ENCODE measurements around the gene STK11IP.

The STK11IP gene

DNA sequence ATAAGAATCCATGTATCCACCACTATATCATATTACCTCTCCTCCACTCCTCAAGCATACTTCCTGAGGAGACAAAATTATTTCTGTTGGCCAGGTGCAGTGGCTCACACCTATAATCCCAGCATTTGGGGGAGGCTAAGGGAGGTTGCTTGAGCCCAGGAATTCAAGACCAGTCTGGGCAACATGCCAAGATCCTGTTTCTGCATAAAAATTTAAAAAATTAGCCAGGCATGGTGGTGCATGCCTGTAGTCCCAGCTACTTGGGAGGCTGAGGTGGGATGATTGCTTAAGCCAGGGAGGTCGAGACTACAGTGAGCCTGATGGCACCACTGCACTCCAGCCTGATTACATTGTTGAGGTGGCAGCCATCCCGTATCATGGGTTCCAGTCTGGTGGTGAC is 16.3 kb upstream of the STK11IP start:
- DNase-seq (ENCODE audit: low spot score): no peak

DNA sequence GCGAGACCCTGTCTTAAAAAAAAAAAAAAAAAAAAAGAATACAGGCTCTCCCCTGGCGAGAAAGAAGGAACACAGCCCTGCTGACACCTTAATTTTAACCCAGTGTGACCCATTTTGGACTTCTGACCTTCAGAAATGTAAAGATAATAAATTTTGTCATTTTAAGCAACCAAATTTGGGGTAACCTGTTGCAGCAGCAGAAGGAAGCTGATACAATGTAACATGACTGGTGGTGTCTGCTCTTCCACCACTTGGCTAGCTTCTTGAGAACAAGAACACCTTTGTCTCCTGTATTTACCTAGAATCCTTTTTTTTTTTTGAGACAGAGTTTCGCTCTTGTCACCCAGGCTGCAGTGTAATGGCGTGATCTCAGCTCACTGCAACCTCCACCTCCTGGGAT is 6.6 kb upstream of the STK11IP start:
- DNase-seq (ENCODE audit: low spot score): no peak

DNA sequence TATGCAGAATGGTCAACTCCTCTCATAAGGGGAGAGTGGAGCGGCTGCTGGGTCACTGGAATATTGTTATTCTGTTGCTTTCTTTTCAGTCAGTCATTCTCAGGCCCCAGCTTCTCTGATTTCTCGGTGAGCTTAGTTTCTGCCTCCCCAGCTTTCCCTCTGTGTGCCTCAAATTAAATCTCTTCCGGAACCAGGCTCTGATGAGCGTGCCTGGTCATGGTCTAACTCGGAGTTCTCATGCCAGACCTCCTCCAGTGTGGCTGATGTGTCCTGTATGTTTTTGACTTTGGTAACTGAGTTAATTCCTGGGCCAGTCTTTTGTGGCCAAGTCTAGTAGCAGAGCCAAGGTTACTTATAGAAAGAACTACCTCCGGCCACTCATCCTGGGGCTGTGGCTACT is 4.9 kb upstream of the STK11IP start:
- no peak for DNase-seq (ENCODE audit: low spot score)

DNA sequence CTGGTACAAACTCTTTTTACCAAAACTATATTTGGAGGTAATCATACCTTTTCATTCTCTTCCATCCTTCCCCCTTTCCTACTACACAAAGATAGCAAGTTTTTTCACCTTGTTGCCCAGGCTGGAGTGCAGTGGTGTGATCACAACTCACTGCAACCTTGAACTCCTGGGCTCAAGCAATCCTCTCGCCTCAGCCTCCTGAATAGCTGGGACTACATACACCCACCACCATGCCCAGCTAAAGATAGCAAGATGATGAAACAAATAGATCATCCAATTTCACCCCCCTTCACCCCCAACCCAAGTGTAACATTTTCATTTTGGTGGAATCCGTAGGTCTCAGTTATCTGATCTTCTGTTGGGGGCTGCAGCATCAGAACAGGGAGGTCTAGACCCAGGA is 4.5 kb upstream of the STK11IP start:
- DNase-seq (ENCODE audit: low spot score): no peak

DNA sequence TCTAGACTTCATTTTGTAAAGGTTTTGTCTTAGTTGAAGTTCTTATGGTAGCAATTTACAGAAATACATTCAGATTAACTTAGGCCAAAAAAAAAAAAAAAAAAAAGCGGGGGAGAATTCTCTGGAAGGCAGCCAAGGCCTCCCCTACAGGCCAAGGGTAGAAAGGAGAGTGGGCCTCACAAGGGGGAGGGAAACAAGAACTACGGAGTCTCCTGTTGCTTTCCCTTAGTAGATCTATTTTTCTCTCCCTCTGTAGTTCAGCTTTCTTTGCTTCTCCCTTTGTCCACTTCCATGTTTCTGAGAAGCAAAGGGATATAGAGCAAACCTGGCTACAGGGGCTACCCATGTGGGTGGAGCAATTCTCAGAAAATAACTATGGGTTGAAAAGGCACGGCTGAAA is 2.4 kb upstream of the STK11IP start:
- DNase-seq (ENCODE audit: low spot score): no peak

DNA sequence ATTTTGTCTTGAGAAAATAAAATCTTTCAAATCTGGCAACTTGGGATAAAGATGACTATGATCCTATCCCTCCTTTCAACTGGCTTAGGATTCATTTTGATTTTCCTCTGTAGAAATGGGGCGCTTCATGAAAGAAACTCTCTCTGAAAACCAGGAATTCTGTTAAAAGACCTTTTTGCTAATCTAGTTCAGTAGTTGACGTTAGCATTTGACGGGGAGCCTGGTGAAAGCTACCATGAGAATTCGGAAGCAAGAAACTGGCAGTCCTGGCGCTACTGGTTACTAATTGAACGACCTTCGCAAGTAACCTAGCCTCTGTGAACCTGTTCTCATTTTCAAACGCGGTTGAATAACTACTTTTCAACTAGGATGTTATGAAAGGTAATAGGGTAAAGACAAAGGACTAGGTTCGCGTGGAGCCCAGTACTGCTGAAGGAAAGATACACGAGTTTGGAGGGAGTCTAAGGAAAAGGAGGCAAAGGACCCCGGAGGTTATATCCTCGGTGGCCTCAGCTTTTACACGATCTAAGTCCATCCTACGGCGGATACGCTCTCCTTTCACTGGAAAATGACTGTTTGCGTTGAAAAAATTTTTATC is 604 bp upstream of the STK11IP start:
- no peak for DNase-seq (ENCODE audit: low spot score)

DNA sequence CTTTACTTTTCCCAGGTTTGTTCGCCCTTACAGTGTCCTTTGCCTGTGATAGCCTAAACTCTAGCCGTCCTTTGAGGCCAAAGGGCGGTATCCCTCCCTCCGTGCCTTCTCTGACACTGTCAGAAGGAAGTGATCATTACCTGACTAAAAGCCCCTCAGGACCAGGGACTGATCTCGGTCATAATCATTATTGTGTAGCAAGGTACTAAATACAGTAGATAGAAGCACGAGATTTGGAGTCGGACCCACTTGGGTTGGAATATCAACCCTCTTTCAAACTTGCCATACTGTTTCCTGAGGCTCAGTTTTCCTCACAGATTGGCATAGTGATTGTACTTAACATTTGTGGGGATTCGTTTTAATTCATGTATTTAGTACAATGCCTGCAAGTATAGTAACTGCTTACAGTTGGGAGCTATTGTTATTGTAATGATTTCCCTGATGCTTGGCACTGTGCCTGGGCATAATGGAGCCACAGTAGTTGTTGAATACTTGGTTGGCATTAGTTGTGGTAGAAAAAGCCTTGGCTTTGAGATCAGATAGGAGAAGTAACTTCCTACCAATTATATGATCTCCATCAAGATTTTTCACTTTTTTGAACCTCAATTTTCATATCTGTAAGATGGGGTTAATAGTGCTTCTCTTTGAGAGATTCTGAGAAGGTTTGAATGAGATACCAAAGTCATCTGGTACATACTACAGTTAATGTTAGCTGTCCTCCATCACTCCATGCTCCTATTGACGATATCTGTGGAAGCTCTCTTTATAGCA is 836 bp downstream of the STK11IP start:
- no peak for DNase-seq (ENCODE audit: low spot score)

DNA sequence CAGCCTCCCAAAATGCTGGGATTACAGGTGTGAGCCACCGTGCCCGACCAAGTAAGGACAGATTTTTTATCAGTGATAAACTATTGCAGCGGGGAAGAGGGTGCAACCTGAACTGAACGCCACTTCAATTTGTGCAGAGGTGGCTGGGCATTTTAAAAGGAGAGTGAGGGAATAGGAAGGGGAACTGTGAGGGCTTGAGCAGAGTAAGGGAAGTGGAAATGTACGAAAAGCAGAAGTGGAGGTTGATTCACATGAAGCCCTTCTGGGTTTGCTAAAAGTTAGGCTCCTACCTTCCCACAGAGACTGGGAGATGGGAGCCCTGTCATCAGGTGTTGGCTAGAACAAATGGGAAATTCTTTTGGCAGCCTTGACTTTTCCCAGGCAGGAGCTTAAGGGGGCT is 6.1 kb downstream of the STK11IP start:
- no peak for DNase-seq (ENCODE audit: low spot score)

DNA sequence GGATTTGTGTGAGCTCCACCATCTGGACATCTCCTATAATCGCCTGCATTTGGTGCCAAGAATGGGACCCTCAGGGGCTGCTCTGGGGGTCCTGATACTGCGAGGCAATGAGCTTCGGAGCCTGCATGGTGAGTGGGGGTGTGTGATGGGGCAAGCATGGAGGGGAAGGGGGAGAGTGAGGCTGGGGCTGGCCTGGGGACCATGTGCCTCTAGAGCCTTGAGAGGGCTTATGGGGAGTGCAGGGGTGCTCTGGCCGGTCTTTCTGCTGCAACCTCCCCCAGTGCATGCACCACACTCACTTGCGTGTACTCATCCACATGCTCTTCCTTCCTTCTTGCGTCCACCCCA is 7.9 kb downstream of the STK11IP start:
- DNase-seq (ENCODE audit: low spot score): no peak

DNA sequence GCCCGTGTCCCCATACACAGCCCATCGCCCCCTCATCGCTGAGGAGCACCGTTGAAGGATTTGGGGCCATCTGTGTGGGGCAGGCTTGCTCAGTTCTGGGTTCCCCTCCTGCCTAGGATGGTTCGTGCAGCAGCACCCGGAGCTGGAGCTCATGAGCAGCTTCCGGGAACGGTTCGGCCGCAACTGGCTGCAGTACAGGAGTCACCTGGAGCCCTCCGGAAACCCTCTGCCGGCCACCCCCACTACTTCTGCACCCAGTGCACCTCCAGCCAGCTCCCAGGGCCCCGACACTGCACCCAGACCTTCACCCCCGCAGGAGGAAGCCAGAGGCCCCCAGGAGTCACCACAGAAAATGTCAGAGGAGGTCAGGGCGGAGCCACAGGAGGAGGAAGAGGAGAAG is 10.3 kb downstream of the STK11IP start:
- no peak for DNase-seq (ENCODE audit: low spot score)

DNA sequence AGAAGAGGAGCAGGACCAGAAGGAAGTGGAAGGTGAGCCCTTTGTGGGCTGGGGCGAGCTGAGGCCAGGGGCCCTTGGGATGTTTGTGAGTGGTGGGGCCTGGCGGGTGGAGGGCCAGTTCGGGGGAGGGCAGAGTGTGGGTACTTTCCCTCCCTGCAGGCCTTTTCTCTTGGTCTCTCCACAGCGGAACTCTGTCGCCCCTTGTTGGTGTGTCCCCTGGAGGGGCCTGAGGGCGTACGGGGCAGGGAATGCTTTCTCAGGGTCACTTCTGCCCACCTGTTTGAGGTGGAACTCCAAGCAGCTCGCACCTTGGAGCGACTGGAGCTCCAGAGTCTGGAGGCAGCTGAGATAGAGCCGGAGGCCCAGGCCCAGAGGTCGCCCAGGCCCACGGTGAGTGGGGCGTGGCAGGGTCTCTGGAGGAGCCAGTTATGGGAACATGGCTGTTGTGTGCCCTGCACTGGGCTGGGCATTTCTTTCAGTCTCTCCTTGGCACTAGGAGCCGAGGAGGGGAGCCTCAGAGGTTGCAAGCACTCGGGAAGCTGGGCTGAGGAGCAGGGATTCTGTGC is 10.8 kb downstream of the STK11IP start:
- DNase-seq (ENCODE audit: low spot score): no peak

DNA sequence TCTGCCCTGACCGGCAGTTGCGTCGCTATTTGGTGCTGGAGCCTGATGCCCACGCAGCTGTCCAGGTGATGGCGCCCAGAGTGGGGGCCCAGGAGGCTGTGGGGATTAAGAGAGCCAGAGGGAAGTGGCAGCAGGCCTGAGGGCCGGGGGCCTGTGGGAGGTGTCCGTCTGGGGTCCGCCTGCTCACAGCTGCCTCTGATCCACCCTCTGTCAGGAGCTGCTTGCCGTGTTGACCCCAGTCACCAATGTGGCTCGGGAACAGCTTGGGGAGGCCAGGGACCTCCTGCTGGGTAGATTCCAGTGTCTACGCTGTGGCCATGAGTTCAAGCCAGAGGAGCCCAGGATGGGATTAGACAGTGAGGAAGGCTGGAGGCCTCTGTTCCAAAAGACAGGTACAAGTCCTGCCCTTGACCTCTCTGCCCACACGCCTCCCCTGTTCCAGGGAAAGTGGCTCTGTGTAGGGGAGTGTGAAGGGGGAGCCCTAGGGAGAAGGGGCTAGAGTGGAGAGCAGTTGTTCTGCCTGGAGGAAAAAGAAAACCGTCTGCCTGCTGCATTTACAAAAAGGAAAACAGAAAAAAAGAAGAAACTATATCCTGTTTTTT is 11.6 kb downstream of the STK11IP start:
- no peak for DNase-seq (ENCODE audit: low spot score)

DNA sequence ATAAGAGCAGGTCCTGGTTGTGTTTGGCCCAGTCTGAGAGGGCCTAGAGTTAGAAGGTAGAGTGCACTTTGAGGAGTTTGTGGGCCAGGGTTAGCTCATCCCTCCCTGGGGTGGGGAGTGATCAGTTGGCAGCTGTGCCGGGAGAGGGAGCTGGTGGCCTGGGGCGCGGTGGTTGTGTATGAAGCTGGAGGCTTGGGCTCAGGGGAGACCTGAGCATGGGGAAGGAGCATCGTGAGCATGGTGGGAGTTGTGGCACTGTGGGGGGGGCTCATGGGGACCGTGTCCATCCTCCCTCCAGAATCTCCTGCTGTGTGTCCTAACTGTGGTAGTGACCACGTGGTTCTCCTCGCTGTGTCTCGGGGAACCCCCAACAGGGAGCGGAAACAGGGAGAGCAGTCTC is 13.6 kb downstream of the STK11IP start:
- DNase-seq (ENCODE audit: low spot score): no peak

DNA sequence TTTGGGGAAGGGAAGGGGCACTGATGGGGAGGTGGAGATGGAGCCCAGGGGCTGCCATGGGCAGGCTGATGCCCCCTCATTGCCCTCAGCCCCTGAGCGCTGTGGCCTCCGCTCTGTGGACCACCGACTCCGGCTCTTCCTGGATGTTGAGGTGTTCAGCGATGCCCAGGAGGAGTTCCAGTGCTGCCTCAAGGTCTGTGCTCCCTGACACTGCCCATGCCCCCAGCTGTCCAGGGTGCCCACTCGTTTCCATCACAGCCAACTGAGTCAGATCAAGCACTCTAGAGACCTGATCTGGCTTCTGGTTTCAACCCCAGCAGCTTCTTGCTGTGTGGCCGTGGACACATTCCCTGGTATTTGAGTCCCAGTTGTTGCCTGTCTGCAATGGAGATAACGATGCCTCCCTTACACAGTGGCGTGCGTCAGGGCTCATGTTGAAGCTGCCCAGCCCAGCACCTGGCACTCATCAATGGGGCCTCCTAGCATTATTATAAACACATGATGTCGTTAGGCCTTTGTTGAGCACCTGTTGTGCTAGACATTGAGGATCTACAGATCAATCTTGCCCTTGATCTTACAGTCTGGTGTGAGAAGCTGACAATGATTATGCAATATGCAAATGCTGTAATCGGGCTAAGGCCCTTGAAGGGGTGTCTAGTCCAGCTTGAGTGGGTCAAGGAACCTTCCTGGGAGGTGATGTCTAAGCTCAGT is 14.4 kb downstream of the STK11IP start:
- no peak for DNase-seq (ENCODE audit: low spot score)

DNA sequence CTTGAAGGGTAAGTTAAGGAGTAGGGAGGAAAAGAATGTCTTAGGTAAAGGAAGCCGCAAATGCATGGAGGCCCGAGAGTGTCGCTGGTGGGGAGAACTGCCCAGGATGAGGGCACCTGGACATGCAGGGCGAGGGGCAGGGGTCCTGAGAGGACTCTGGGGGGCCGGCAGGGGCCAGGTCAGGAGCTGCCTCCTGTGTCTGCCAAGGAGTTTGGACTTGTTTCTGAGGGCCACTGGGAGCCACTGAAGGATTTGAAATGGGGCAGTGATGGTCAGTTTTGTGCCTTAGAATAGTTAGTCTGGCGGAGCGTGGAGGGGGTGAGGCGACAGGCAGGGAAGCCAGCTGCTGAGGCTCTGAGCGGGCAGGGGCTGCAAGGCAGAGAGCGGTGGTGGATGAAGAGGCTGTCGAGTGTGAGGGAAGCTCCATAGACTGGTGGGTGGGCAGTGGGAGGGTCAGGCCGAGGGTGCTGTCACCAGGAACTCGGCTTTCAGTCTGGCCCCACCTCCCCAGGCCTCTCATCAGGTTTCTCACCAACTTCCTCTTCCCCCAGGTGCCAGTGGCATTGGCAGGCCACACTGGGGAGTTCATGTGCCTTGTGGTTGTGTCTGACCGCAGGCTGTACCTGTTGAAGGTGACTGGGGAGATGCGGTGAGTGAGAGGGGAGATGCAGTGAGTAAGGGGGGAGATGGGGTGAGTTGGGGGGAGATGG is 15.1 kb downstream of the STK11IP start:
- no peak for DNase-seq (ENCODE audit: low spot score)

DNA sequence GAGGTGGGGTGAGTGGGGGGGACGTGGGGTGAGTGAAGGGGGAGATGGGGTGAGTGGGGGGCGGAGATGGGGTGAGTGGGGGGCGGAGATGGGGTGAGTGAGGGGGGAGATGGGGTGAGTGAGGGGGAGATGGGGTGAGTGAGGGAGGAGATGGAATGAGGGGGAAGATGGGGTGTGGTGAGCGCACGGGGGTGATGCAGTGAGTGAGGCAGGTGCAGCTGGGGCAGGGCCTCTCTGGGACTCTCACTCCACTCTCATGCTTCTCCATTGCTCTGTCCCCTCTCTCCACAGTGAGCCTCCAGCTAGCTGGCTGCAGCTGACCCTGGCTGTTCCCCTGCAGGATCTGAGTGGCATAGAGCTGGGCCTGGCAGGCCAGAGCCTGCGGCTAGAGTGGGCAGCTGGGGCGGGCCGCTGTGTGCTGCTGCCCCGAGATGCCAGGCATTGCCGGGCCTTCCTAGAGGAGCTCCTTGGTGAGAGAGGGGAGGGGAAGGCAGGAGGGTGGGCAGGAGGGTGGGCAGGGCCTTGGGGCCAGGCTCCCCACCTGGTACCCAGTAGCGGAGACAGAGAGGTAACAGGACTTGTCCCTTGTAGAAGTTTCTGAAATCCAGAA is 15.9 kb downstream of the STK11IP start:
- no peak for DNase-seq (ENCODE audit: low spot score)

DNA sequence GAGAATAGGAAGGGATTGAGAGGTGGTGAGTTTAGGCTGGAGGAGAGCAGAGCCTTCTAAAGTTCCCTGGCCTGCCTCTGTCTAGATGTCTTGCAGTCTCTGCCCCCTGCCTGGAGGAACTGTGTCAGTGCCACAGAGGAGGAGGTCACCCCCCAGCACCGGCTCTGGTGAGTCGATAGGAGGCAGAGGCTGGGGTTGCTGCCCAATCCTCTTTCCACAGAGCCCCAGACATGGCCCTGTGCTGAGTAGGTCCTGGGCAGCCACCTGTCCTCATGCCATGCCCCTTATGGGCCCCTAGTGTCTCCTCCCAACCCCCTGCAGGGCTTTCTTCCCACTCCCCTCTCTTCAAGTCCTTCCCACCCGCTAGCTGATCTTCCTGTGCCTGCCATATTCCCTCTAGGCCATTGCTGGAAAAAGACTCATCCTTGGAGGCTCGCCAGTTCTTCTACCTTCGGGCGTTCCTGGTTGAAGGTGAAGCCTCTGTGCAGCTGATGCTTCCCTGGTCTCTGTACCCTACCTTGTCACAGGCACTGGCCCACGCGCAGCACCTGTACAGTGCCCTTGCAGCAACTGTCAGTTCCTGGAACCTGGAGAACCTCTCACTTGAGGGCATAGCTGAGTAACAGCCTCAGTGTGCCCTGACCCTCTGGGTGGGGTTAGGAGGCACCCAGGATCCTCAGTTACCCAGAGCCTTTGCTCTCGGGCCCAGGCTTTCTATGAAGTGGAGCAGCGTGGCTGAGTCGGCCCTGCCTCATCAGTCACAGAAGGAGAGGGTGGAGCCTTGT is 16.6 kb downstream of the STK11IP start:
- no peak for DNase-seq (ENCODE audit: low spot score)

DNA sequence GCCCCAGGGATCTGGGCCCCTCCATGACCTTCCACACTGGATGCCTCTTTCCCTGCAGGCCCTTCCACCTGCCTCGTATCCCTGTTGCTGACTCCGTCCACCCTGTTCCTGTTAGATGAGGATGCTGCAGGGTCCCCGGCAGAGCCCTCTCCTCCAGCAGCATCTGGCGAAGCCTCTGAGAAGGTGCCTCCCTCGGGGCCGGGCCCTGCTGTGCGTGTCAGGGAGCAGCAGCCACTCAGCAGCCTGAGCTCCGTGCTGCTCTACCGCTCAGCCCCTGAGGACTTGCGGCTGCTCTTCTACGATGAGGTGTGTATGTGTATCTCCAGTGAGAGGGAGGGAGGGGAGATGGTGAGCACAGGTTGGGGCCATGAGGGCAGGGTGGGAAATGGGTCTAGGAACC is 17.4 kb downstream of the STK11IP start:
- no peak for DNase-seq (ENCODE audit: low spot score)

DNA sequence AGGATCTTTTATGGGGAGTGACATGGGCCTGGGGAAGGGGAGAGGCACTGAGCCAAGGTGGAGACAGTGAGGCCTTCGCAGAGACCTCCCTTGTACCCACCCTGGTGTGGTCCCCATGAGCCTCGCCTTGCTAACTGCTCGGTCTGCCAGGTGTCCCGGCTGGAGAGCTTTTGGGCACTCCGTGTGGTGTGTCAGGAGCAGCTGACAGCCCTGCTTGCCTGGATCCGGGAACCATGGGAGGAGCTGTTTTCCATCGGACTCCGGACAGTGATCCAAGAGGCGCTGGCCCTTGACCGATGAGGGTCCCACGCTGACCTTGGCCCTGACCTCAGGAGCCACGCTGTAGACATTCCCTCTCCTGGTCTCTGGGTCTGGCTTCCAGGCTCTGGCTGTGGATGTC is 18.2 kb downstream of the STK11IP start:
- DNase-seq (ENCODE audit: low spot score): no peak

DNA sequence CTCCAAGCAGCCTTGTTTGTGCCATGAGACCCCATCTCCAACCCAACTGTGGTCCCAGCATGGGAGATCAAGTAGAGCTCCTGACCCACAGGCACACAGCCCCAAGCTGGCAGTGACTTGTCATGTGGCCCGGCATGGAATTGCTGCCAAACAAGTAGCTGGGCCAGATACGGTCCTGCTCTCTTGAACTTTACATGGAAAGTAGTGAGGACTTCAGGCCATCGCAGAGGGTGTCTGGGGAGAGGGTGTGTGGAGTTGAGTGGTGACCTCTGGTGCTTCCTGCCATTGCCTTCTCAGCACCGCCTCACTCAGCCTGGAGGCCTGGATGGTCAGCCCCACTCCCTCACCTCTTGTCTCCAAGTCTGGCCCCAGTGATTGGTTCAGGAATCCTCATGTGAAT is 18.9 kb downstream of the STK11IP start:
- no peak for DNase-seq (ENCODE audit: low spot score)

DNA sequence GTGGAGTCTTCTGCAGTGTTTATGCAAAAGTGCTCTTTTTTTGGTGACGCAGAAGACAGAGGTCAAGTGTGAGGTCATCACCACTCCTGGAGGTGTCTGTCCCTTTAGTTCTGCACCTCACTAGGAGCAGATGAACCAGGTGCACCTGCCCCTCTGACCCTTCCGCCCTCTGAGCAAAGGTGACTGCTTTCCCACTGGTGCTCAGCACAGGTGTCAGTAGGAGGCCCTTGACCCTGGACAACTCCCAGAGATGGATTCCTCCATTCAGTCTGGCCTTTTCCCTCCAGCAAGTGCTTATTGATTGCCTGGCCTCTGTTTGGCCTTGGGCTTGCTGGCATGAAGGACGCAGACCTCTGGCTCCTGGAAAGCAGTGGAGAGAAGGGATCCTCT is 21.1 kb downstream of the STK11IP start:
- no peak for DNase-seq (ENCODE audit: low spot score)

Data from cerebellar cortex (tissue), 1 donor.